Thyroid gland (tissue), 4 donors: ENCODE data around the gene TMEM126A.

Experiments
- CTCF ChIP-seq, 6 experiments: fragments of 200-600 bp in 3 of 6; fragments of 450-650 bp in 3 of 6; sonication (generic) in 3 of 6; IDR thresholded peaks; one replicate each; pipeline ENCODE4 v1.5.1; 2016 to 2019; ENCODE audit warnings: antibody characterized with exemption in 6 of 6, mild to moderate bottlenecking in 2 of 6, inconsistent platforms in 1 of 6, moderate library complexity in 1 of 6
- POLR2A ChIP-seq, 2 donors: fragments of 450-650 bp; IDR thresholded peaks; one replicate each; pipeline ENCODE4 v1.6.1; 2017; ENCODE audit warnings: antibody characterized with exemption in 2 of 2, mild to moderate bottlenecking in 2 of 2, moderate library complexity in 1 of 2

DNA sequence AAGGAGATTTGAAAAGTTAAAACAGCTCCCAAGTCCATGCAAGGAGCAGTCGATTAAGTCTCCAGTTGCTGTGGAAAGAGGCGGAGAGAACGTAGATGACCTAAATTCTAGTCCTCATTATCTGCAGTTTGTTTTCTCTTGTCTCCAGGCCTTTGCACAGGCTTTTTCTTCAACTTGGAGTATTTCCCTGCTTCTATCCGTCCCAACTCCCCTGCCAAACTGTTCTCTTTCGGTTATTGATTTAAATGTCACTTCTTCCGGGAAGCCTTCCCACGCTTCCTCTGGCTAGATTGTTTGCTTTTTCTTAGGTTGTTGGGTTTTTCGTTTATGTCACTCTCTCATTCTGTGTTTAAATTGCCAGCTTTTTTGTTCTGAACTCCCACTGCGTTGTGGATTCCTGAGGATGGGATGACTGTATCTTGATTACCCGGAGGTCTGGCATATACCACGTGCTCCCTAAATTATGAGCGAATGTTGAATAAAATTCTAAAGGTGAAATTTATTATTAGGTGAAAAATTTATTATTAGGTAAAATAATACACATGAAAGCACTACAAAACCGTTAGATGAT lies 18.9 kb upstream of the TMEM126A start:
- TF ChIP-seq CTCF (IDR thresholded peaks at IDR 0.05) (no peak), POLR2A (IDR thresholded peaks at IDR 0.05) (no peak)
